KBM-7 (cell line): Measurements from ENCODE around the gene CHKA.

ENCODE experiments used
- DNase-seq: peaks from one replicate; pipeline ENCODE4 v3.0.0-alpha.2; 2015
- in situ Hi-C: fragments of 300-500 bp; cut with MboI; formaldehyde crosslinking; loops from 2 replicates; pipeline ENCODE4 v1.14.3; 2020; ENCODE audit warnings: low sequenced_read_pairs, low pct_unique_long_range_greater_than_20kb, mixed read lengths

The CHKA gene

GRCh38 chr11:68121067-68121899 lies at the start of gene CHKA:
Gene CHKA, minus strand, starts transcription at chr11:68121388. Its CDS starts 211 bp downstream, at chr11:68121177.
- in situ Hi-C loops = no loop called here
- DNase-seq = peak; percentile 91

DNA sequence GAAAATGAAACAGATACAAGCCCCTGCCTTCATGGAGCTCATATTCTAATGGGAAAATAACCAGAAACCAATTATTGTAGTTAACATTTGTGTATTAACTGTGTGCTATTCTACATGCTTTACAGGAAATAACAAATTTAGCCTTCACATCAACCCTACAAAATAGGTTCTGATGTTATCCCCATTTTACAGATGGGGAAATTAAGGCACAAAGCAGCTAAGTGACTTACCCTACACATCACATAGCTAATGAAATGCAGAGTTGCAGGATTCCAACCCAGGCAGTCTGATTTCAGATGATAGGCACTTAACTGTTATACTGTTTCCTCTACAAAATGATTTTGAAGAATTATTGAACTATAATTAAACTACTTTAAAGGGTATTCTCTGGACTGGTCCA lies 48.3 kb upstream of the CHKA start:
- no peak for DNase-seq
- in situ Hi-C loops = no loop called here

GRCh38 chr11:68168694-68169093 lies 47.5 kb upstream of the CHKA start:
- DNase-seq = no peak
- in situ Hi-C loops = no loop called here

DNA sequence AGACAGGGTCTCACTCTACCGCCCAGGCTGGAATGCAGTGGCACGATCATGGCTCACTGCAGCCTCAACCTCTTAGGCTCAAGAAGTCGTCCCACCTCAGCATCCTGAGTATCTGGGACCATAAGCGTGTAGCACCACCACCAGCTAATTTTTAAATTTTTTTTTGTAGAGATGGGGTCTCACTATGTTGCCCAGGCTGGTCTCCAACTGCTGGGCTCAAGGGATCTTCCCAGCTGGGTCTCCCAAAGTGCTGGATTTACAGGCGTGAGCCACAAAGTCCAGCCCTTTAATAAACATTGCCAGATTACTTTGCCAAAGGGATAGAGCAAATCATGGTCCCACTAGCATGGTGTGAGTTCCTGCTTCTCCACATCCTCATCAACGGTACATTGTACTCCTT lies 46.3 kb upstream of the CHKA start:
- no peak for DNase-seq
- in situ Hi-C loops = no loop called here

- no peak for DNase-seq
- in situ Hi-C loops = no loop called here
Observed at GRCh38 chr11:68166969-68167368, 45.8 kb upstream of the CHKA start.

DNA sequence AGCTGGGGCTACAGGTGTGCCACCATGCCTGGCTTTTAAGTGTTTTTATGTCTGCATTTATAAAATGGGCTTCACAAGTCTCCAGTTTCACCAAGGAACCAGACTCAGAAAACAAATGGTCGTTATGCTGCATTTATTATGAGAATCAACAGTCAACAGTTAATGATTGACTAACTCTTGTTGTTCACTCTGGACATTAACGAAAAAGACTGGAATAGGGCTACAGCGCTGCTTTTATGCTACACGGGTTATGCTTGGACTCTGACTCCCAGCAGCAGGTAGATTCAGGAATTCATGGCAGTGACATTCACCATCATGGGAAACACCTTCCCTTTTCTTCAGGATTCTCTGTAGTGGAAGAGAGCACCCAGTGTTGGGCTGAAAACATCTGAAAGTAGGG lies 44.4 kb upstream of the CHKA start:
- in situ Hi-C loops = no loop called here
- no peak for DNase-seq

DNA sequence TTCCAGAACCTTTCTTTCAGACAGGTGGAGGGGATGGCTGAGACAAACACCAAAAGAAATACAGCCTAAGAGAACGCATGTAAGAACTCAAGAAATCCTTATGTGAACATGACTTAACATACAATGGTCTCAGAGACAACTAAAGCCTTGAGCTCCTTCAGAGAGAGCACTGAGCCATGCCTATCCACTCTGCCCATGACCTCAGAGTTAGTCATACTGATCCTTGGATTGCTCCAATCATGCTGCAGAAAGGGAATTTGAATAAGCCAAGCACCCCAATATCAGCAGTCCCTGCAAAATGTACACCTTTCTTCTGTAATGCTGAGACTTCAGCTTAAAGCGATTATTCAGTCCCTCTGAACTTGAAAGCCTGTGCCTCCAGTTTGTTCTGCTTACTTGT lies 43.2 kb upstream of the CHKA start:
- in situ Hi-C loops = no loop called here
- no peak for DNase-seq

GRCh38 chr11:68163691-68164090 lies 42.5 kb upstream of the CHKA start:
- DNase-seq = no peak
- in situ Hi-C loops = no loop called here

DNA sequence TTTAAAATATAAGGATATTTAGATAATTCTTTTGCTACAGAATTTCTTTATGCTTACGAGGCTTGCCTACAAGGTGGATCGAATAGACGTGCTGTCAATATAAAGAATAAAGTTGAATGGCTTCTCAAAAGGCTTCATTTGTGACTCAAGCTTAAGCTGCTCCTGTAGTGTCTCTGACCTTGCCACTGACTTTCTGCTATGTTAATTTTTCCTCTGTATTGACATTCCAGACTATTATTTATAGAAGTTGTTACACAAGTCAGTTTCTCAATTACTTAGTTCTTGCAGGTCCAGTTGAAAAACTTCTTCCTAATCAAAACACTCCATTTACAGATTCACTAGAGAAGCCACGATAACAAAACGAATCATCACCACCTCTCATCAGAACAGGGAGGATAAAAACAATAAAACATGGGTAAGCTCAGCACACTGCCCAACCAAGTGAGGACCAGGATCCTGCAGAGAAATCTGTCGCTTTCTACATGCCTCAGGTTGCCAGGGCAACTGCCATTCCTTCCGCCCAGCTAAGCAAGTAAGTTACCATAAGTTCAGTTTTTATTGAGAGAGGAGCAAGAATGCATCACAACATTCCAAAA lies 39.0 kb upstream of the CHKA start:
- in situ Hi-C loops = no loop called here

GRCh38 chr11:68159665-68160064 lies 38.5 kb upstream of the CHKA start:
- in situ Hi-C loops = no loop called here
- DNase-seq = no peak

More for the DNA sequence above, 39.0 kb upstream of the CHKA start:
- no peak for DNase-seq

- in situ Hi-C loops = no loop called here
- DNase-seq = no peak
Observed at GRCh38 chr11:68159161-68159560, 38.0 kb upstream of the CHKA start.

- no peak for DNase-seq
- in situ Hi-C loops = no loop called here
Observed at GRCh38 chr11:68158580-68158979, 37.4 kb upstream of the CHKA start.

GRCh38 chr11:68153742-68154141 lies 32.6 kb upstream of the CHKA start:
- in situ Hi-C loops = no loop called here
- DNase-seq = no peak

- DNase-seq = peak; percentile 16
- in situ Hi-C loops = no loop called here
Observed at GRCh38 chr11:68150037-68150436, 28.8 kb upstream of the CHKA start.

- in situ Hi-C loops = no loop called here
- DNase-seq = no peak
Observed at GRCh38 chr11:68149417-68149816, 28.2 kb upstream of the CHKA start.

GRCh38 chr11:68148879-68149278 lies 27.7 kb upstream of the CHKA start:
- DNase-seq = no peak
- in situ Hi-C loops = no loop called here

DNA sequence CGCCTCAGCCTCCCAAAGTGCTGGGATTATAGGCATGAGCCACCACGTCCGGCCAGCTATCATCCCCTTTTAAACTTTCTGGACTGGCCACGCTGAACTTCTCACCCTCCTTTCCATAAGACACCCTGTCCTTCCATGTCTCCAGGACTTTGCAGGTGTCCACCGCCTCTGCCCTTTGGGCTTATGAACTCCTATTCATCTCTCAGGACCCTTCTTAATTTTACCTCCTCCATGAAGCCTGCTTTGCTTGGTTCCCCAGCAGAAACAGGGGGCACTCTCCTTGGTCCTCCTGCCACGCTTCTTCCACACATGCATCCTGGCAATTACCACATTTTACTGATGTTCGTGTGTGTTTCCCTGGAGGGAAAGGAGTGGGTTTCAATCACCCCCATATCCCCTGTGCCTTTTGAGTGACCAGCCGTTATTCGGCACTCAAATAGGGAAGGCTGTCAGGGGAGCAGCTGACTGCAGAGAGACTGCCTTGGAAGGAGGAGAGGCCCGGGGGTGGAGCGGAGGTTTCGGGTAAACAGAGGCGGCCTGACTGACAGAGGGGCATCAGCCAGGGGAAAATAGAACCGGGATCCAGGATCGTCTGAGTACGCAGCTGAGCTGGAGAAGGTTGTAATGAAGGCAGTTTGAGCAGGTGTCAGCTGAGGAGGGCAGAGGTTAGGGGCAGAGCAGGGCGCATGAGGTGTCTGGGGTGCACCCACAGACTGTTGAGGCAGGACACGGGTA lies 27.1 kb upstream of the CHKA start:
- in situ Hi-C loops = no loop called here
- DNase-seq = no peak

GRCh38 chr11:68146704-68147474 lies 25.7 kb upstream of the CHKA start:
- in situ Hi-C loops = no loop called here
- peak; percentile 54 for DNase-seq

- peak; percentile 11 for DNase-seq
- in situ Hi-C loops = no loop called here
Observed at GRCh38 chr11:68146010-68146540, 24.9 kb upstream of the CHKA start.
